K562 (cell line): Measurements from ENCODE around the gene ABHD16A. TPM values are rescaled to one million over a fixed set of nuclear protein-coding genes. Genes with fewer than 3 reads are reported as not detected.
A peak's percentile ranks its signal among the peaks of the same experiment; 100 is the strongest.

Experiments
- BCL6 ChIP-seq: fragments of 250-450 bp; sonication (Bioruptor Pico); IDR thresholded peaks from 2 replicates; pipeline ENCODE4 v1.4.0; 2020
- CBFB ChIP-seq: sonication (generic); formaldehyde crosslinking; IDR thresholded peaks from 2 replicates; pipeline ENCODE4 v1.4.0; 2020; ENCODE audit warnings: mild to moderate bottlenecking, missing genetic modification reagents
- CCAR2 ChIP-seq: fragments of 200-400 bp; formaldehyde crosslinking; IDR thresholded peaks from 2 replicates; pipeline ENCODE4 v1.6.1; 2017; ENCODE audit warnings: mild to moderate bottlenecking, low read depth, low read length
- DNMT1 ChIP-seq: fragments of 450-650 bp; IDR thresholded peaks from 2 replicates; pipeline ENCODE4 v1.6.1; 2016; ENCODE audit warnings: antibody characterized with exemption, mild to moderate bottlenecking
- ELF2 ChIP-seq: fragments of 250-450 bp; sonication (Bioruptor Pico); IDR thresholded peaks from 2 replicates; pipeline ENCODE4 v1.5.0; 2021; ENCODE audit warnings: mild to moderate bottlenecking
- ETV5 ChIP-seq: sonication (generic); formaldehyde crosslinking; IDR thresholded peaks from 2 replicates; pipeline ENCODE4 v1.4.0; 2020; ENCODE audit warnings: low read depth, mild to moderate bottlenecking, missing genetic modification reagents
- FOXK1 ChIP-seq: sonication (generic); formaldehyde crosslinking; IDR thresholded peaks from 2 replicates; pipeline ENCODE4 v1.8.0; 2022; ENCODE audit warnings: missing genetic modification reagents, mild to moderate bottlenecking, borderline replicate concordance
- FOXP4 ChIP-seq: sonication (generic); formaldehyde crosslinking; IDR thresholded peaks from 2 replicates; pipeline ENCODE4 v1.8.0; 2022; ENCODE audit warnings: mild to moderate bottlenecking, missing genetic modification reagents, borderline replicate concordance
- HDAC1 ChIP-seq, 2 experiments: fragments of 450-650 bp; IDR thresholded peaks; 2 replicates each; pipeline ENCODE4 v1.6.1; 2016 to 2017; ENCODE audit warnings: inconsistent platforms in 1 of 2, mild to moderate bottlenecking in 1 of 2, moderate library complexity in 1 of 2
- MAFG ChIP-seq: fragments of 450-650 bp; conservative IDR thresholded peaks from 2 replicates; pipeline ENCODE4 v1.6.1; 2016; ENCODE audit warnings: missing genetic modification characterization, missing compliant biosample characterization
- PML ChIP-seq: IDR thresholded peaks from 2 replicates; pipeline ENCODE4 v1.6.1; 2012; ENCODE audit warnings: low read length, inconsistent platforms
- POLR2B ChIP-seq: fragments of 450-650 bp; IDR thresholded peaks from 2 replicates; pipeline ENCODE4 v1.6.1; 2018; ENCODE audit warnings: low read depth; ENCODE audit not compliant: partially characterized antibody
- POLR2H ChIP-seq: IDR thresholded peaks from 2 replicates; pipeline ENCODE4 v1.6.1; 2016; ENCODE audit warnings: missing genetic modification characterization, low read depth, mild to moderate bottlenecking, control low read depth, missing compliant biosample characterization, moderate library complexity
- RAD21 ChIP-seq, 2 experiments: fragments of 250-450 bp in 1 of 2; fragments of 450-650 bp in 1 of 2; sonication (Bioruptor Pico) in 1 of 2; formaldehyde crosslinking in 1 of 2; IDR thresholded peaks in 1 of 2; conservative IDR thresholded peaks in 1 of 2; 2 replicates each; pipeline versions ENCODE4 v1.4.0 to v1.8.0; 2020 to 2022; ENCODE audit warnings: mild to moderate bottlenecking in 2 of 2, moderate library complexity in 1 of 2
- SLC30A9 ChIP-seq: fragments of 250-450 bp; sonication (Bioruptor Pico); IDR thresholded peaks from 2 replicates; pipeline ENCODE4 v1.8.0; 2022; ENCODE audit warnings: mild to moderate bottlenecking, moderate library complexity
- TRIM28 ChIP-seq: fragments of 450-650 bp; IDR thresholded peaks from 2 replicates; pipeline ENCODE4 v1.6.1; 2017
- XRCC4 ChIP-seq: IDR thresholded peaks from one replicate; pipeline ENCODE4 v1.6.1; 2011; ENCODE audit not compliant: insufficient read depth, insufficient read length; ENCODE audit errors: extremely low read depth
- XRCC5 ChIP-seq: fragments of 200-400 bp; formaldehyde crosslinking; IDR thresholded peaks from 2 replicates; pipeline ENCODE4 v1.6.1; 2017; ENCODE audit warnings: low read depth, mild to moderate bottlenecking, low read length
- ZNF217 ChIP-seq: sonication (generic); formaldehyde crosslinking; IDR thresholded peaks from 2 replicates; pipeline ENCODE4 v1.8.0; 2022; ENCODE audit warnings: mild to moderate bottlenecking, missing genetic modification reagents
- ZNF57 ChIP-seq: fragments of 450-650 bp; formaldehyde crosslinking; IDR thresholded peaks from 2 replicates; pipeline ENCODE4 v1.4.0; 2020; ENCODE audit warnings: mild to moderate bottlenecking, moderate library complexity
- ZNF655 ChIP-seq: fragments of 250-450 bp; sonication (Bioruptor Pico); IDR thresholded peaks from 2 replicates; pipeline ENCODE4 v1.5.0; 2021
- ZNF696 ChIP-seq: fragments of 250-450 bp; sonication (Bioruptor Pico); conservative IDR thresholded peaks from 2 replicates; pipeline ENCODE4 v1.4.0; 2020; ENCODE audit warnings: mild to moderate bottlenecking, moderate library complexity
- polyA plus RNA-seq, 8 experiments: library from polyadenylated mRNA; depleted of rRNA in 4 of 8; stranded (reverse) in 5 of 8; unstranded in 3 of 8; fragments of >200 nt; fragmentation: Nextera tagmentation in 2 of 8; fragmentation: Illumina TruSeq in 1 of 8; extraction: Ambion mirVana in 2 of 8; extraction: Trizol in 1 of 8; gene quantifications; 2 replicates each; pipeline versions ENCODE4 v1.2.1 to v1.2.3, GENCODE V29; 2011 to 2014; ENCODE audit warnings: inconsistent platforms in 1 of 8, missing spikeins in 1 of 8
- total RNA-seq, 7 experiments: library from RNA; depleted of rRNA in 6 of 7; stranded (reverse); fragments of >200 nt in 6 of 7; fragmentation: Illumina TruSeq in 2 of 7; extraction: Trizol in 2 of 7; gene quantifications; 2 replicates each; pipeline versions ENCODE4 v1.2.1 to v1.2.3, GENCODE V29; 2011 to 2021; ENCODE audit warnings: low replicate concordance in 1 of 7
- TF ChIP-seq, protein P1 (sequence below): sonication (generic); formaldehyde crosslinking; IDR thresholded peaks from 2 replicates; pipeline ENCODE4 v1.8.1; 2023; ENCODE audit warnings: mild to moderate bottlenecking, missing genetic modification reagents, moderate library complexity
- TF ChIP-seq, protein P2 (sequence below): fragments of 450-650 bp; formaldehyde crosslinking; IDR thresholded peaks from 2 replicates; pipeline ENCODE4 v1.4.0; 2022; ENCODE audit warnings: missing genetic modification characterization

ABHD16A gene
- total and polyA plus RNA-seq, 9 of the 15 experiments (the other 6 are each of a cell fraction or from before 2014, with no cell fraction given) = 25.8 to 120 (median 81.6) TPM

DNA sequence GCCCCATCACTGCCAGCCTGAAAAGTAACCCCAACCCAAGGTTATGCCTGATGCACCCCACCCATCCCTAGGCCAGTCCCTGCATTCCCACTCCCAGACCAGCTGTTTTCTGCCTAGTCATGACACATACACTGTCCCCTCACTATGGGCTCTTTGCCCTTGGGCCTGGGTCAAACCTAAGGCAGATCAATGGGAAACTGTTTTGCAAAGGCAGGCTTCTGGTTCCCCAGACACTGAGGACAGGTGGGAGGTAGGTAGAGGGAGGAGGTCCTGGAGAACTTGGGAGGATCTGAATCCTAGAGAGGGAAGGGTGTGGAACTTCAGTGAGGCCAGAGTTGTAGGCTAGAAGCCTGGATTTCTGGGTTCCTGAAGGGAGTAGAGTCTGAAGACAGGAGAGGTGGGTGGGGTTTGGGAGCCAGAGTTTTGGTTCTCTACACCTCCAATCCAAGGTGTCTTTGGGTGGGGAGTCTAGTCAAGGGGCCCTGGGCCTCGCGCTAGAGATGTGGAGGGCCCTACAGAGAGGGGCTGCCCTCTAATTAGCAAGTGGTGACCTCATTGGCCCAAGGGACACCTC lies 31.2 kb upstream of the ABHD16A start (continued):
- TF ChIP-seq ZNF696 (CRISPR knock-in tag) (no peak), BCL6 (CRISPR knock-in tag) (0 out of 2 replicates have a peak, but pooled peaks have one; percentile 5), FOXP4 (CRISPR knock-in tag) (no peak; the same call in 1 of the 2 replicates), PML (no peak), MAFG (tag) (peak; percentile 86), ZNF57 (CRISPR knock-in tag) (0 out of 2 replicates have a peak, but pooled peaks have one; percentile 6), CBFB (CRISPR knock-in tag) (peak; percentile 30; the same call in 1 of the 2 replicates), HDAC1 (IDR thresholded peaks at IDR 0.05) (peak in 1 of 2 experiments; percentile 2; a peak in 1 of 4 replicates), DNMT1 (no peak), ETV5 (CRISPR knock-in tag) (no peak), POLR2B (no peak), XRCC4 (no peak), ELF2 (CRISPR knock-in tag) (0 out of 2 replicates have a peak, but pooled peaks have one; percentile 41), ZNF655 (no peak), CCAR2 (0 out of 2 replicates have a peak, but pooled peaks have one; percentile 6), SLC30A9 (CRISPR knock-in tag) (no peak), RAD21 (CRISPR knock-in tag; conservative IDR thresholded peaks at IDR 0.05 in 1 of 2, IDR thresholded peaks at IDR 0.05 in 1 of 2) (no peak; a peak in 1 of 4 replicates), XRCC5 (peak; percentile 63; the same call in 1 of the 2 replicates), ZNF217 (no peak), POLR2H (tag) (no peak), FOXK1 (CRISPR knock-in tag) (0 out of 2 replicates have a peak, but pooled peaks have one; percentile 15), TRIM28 (no peak)
- TF ChIP-seq, protein P1, sequence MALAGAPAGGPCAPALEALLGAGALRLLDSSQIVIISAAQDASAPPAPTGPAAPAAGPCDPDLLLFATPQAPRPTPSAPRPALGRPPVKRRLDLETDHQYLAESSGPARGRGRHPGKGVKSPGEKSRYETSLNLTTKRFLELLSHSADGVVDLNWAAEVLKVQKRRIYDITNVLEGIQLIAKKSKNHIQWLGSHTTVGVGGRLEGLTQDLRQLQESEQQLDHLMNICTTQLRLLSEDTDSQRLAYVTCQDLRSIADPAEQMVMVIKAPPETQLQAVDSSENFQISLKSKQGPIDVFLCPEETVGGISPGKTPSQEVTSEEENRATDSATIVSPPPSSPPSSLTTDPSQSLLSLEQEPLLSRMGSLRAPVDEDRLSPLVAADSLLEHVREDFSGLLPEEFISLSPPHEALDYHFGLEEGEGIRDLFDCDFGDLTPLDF (CRISPR knock-in tag) = peak; percentile 70; the same call in 1 of the 2 replicates
- TF ChIP-seq, protein P2, sequence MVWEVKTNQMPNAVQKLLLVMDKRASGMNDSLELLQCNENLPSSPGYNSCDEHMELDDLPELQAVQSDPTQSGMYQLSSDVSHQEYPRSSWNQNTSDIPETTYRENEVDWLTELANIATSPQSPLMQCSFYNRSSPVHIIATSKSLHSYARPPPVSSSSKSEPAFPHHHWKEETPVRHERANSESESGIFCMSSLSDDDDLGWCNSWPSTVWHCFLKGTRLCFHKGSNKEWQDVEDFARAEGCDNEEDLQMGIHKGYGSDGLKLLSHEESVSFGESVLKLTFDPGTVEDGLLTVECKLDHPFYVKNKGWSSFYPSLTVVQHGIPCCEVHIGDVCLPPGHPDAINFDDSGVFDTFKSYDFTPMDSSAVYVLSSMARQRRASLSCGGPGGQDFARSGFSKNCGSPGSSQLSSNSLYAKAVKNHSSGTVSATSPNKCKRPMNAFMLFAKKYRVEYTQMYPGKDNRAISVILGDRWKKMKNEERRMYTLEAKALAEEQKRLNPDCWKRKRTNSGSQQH (CRISPR knock-in tag) = 0 out of 2 replicates have a peak, but pooled peaks have one; percentile 21
